Stimulated activated naive CD8-positive, alpha-beta T cell treated with anti-CD3 and anti-CD28 coated beads, Interleukin-15, Interleukin-2, amounts not matched to agents 100 U/mL and 50 U/mL, for 24 hours (primary cell): Measurements from ENCODE around the gene SLC35B2.
A peak's percentile ranks its signal among the peaks of the same experiment; 100 is the strongest.

Source experiments
- ATAC-seq: fragments of 150-1000 bp; cut with Tn5 transposase; one replicate; pipeline ENCODE4 v1.10.0; 2021
- DNase-seq: peaks from one replicate; pipeline ENCODE4 v3.0.0; 2021

Gene SLC35B2

DNA sequence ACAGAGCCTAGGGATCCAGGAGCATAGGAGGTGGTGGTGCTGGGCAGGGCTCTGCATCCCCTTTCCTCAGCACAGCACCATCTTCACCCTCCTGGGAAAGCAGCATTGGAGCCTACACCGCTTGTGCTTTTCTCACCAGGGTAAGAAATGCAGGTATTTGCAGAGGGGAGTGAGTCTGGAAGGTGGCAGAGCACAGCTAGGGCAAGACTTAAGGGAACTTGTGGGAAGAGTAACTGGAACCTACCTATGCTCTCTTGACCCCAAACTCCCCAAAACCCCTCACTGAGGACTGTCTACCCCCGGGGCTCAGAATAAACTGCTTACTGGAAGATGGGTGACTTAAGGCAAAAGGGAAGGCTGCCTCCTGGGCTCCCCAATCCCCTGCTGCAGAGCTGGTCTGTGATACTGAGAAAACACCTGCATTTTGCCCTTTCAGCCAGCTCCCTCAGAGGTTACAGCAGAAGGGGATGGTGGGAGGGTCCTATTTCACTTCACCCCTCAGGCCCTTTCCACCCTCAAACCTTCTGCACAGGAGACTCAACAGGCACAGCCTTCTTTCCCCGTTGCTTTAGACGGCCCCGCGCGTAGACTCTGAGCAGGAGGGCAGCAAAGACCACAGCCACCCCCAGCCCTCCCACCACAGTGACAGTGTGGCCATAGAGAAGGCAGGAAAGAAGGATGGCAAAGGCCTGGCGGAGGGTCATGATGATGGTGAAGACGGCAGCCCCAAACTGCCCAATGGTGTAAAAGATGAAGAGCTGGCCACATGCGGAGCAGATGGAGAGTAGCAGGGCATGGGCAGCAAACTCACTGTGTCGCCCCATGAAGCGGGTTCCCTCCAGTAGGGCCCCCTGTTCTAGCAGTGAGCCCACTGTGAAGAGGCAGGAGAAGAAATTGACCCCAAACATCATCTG lies 2.9 kb downstream of the SLC35B2 start:
- ATAC-seq (peak; percentile 1), DNase-seq (peak; percentile 49)

DNA sequence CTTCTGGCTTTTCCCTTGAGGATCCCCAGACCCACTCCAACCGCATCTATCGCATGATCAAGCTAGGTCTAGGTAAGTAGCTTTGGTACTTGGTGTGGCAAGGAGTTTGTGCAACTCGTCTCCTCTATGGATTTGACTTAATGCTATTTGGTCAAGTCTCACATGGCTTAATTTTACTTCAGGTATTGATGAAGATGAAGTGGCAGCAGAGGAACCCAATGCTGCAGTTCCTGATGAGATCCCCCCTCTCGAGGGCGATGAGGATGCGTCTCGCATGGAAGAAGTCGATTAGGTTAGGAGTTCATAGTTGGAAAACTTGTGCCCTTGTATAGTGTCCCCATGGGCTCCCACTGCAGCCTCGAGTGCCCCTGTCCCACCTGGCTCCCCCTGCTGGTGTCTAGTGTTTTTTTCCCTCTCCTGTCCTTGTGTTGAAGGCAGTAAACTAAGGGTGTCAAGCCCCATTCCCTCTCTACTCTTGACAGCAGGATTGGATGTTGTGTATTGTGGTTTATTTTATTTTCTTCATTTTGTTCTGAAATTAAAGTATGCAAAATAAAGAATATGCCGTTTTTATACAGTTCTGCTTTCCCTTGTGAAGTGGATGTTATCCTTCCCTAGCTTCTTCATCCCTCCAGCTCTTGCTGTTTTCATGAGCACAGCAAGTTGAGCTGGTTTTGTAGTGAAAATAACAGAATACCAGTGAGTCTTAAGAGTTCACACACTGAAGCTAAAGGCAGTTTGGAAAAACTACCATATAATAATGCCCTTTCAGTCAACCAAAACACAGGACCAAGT lies 3.8 kb downstream of the SLC35B2 start:
- DNase-seq (peak; percentile 78), ATAC-seq (no peak)

DNA sequence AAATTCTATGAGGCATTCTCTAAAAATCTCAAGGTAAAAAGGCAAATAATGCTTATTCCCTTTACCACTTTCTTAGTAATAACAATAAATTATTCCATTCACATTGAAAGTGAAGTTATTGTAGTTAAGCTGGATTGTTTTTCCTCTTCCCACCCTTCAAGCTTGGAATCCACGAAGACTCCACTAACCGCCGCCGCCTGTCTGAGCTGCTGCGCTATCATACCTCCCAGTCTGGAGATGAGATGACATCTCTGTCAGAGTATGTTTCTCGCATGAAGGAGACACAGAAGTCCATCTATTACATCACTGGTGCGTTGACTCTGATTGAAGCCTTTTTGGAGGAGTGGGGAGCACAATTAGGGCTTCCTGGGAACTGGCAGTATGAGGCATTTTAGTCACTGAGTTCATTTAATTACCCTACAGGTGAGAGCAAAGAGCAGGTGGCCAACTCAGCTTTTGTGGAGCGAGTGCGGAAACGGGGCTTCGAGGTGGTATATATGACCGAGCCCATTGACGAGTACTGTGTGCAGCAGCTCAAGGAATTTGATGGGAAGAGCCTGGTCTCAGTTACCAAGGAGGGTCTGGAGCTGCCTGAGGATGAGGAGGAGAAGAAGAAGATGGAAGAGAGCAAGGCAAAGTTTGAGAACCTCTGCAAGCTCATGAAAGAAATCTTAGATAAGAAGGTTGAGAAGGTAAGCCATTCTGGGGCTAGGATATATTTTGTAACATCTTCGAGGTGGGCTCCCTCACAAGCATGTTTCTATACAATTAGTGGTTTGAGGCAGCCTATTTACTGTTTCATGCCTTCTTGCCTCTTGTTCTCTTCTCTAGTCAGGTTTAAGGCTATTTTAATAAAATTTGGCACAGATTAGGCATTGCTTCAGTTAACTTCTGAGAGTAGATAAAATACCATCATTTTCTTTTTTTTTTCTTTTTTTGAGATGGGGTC lies 5.5 kb downstream of the SLC35B2 start:
- DNase-seq = no peak
- ATAC-seq = no peak

GRCh38 chr6:44250718-44251123 lies 6.6 kb downstream of the SLC35B2 start:
- DNase-seq = no peak

DNA sequence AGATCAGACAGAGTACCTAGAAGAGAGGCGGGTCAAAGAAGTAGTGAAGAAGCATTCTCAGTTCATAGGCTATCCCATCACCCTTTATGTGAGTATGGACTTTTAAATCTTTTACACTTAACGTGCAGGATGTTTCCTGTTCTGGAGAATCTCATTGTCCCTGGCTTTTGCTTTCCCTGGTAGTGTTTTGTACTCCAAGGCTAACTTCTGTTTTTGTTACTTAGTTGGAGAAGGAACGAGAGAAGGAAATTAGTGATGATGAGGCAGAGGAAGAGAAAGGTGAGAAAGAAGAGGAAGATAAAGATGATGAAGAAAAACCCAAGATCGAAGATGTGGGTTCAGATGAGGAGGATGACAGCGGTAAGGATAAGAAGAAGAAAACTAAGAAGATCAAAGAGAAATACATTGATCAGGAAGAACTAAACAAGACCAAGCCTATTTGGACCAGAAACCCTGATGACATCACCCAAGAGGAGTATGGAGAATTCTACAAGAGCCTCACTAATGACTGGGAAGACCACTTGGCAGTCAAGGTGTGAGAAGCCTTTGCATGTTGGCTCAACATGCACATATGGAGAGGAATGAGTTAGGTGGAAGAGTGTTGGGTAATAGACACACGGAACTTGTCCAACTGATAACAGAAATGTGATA lies 7.1 kb downstream of the SLC35B2 start:
- DNase-seq = no peak
- ATAC-seq = no peak

More at GRCh38 chr6:44250718-44251123, 6.6 kb downstream of the SLC35B2 start:
- ATAC-seq = no peak

DNA sequence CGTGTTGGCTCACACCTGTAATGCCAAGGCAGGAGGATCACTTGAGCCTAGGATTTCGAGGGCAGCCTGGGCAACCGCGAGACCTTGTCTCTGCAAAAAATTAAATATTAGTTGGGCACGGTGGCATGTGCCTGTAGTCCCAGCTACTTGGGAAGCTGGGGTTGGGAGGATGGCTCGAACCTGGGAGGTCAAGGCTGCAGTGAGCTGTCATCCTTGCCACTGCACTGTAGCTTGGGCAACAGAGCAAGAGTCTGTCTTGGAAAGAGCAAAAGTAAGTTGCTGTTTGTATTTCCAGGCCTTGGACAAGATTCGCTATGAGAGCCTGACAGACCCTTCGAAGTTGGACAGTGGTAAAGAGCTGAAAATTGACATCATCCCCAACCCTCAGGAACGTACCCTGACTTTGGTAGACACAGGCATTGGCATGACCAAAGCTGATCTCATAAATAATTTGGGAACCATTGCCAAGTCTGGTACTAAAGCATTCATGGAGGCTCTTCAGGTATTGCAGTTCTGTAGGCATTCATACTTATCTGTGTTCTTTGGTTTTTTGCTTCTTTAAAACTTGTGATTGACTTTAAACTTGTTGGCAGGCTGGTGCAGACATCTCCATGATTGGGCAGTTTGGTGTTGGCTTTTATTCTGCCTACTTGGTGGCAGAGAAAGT lies 8.1 kb downstream of the SLC35B2 start:
- ATAC-seq (no peak), DNase-seq (no peak)

DNA sequence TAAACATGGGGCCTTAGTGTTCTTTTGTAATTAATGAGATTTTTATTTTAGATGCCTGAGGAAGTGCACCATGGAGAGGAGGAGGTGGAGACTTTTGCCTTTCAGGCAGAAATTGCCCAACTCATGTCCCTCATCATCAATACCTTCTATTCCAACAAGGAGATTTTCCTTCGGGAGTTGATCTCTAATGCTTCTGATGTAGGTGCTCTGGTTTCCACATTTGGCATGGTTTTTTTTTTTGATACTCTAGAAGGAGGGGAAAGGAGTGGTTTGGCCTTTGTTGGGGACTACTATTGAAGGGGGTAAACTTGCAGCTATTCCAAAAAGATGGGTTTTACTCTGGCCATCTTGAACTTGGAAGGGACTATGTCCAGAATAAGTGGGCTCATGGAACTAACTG lies 8.7 kb downstream of the SLC35B2 start:
- DNase-seq (no peak), ATAC-seq (no peak)

- ATAC-seq (peak; percentile 54), DNase-seq (peak; percentile 88)
Observed at GRCh38 chr6:44247338-44248302, 9.7 kb downstream of the SLC35B2 start.

GRCh38 chr6:44246663-44247337 lies 10.5 kb downstream of the SLC35B2 start, which contains the start of gene HSP90AB1:
TSS of gene HSP90AB1 (plus strand) at chr6:44247101. CDS start at chr6:44248630, 1,529 bp downstream.
- ATAC-seq = peak; percentile 77
- peak; percentile 95 for DNase-seq

DNA sequence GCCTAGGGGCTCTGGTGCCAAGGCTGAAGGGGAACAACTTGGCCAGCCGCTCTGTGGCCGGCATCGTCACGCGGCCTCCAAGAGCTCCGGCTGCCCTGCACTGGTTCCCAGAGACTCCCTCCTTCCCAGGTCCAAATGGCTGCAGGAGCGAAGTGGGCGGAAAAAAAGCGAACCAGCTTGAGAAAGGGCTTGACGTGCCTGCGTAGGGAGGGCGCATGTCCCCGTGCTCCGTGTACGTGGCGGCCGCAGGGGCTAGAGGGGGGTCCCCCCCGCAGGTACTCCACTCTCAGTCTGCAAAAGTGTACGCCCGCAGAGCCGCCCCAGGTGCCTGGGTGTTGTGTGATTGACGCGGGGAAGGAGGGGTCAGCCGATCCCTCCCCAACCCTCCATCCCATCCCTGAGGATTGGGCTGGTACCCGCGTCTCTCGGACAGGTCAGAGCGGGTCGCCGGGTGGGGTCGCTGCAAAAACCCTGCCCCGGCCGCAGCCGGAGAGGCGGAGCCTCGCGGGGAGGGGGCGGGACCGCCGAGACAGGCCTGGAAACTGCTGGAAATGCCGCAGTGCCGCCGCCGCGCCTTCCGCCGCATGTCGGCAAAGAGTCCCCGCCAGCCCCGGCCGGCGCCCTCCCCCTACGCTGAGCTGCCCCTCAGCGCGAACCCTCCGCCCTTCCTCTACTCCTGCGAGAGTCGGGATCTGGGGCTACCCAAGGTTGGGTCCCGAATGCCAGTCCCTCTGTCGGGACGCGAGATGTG lies 11.2 kb downstream of the SLC35B2 start:
- peak; percentile 65 for ATAC-seq
- DNase-seq = peak; percentile 93

DNA sequence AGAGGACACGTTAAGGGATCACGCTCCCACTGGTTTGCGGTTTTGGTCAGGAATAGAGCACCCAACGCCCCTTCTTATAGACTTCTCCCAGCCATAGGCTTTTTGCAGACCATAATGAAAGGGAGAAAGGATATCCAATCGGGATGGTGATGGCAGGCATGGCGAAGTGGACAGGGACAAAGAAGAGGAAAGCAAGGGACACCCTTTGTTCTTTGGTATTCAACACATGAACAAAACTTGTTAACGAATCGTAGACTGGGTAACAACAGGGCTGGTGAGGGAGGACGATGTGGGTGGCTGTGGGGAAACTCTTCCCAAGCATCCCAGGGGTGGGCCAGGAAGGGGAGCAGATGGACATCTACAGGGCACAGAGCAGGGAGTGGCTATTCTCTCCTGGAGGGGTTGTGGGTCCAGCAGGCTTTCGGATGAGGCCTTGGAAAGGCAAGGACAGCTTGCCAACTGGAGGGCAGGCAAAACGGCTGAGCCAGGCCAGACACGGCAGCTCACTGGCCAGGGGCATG lies 11.9 kb downstream of the SLC35B2 start:
- ATAC-seq = no peak
- DNase-seq = no peak

DNA sequence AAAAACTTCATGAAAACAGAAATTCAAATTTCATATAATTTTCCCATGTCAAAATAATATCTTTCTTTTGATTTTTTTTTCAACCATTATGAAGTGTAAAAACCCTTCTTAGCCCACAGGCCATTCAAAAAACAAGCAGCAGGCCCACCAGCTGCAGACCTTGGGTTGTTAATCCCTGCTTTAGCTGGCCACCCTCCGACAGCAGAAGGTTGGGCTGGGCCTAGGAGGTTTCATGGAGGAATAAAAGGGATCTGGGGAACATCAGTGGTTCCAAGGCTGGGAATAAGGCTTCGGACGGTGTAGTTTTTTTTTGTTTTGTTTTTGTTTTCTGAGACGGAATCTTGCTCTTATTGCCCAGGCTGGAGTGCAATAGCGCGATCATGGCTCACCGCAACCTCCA lies 14.0 kb downstream of the SLC35B2 start:
- ATAC-seq = no peak
- DNase-seq = no peak

DNA sequence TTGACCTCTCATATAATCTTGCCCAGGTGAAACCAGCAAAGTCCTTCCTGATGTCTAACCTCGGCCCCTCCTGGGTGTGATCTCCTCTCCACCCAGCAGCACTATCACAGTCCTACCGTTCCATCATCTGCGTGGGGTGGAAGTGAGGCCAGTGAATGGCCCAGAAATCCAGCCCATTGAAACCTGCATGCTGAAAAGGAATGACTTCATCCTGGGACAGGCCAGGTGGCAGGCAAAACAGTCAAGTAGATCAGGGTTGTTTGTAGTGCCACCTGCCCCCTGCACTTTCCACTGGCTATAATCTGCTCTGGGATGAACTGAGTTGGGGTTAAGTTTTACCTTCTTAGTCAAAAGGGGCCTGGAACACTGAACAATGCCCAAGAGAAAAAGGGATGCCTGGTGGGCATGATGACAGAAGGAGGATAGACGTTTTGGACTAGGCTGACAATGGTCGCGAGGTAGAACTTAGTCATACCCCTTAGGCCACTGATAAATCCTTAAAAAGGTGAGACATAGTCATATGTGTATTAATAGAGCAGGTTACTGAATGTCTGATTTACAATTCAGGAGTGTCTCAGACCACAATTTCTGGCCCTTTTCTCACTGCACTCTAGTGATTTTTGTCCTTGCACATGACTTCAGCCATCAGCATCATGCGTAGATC lies 18.5 kb downstream of the SLC35B2 start:
- ATAC-seq = no peak
- no peak for DNase-seq

GRCh38 chr6:44237813-44238433 lies 19.4 kb downstream of the SLC35B2 start:
- DNase-seq = peak; percentile 83
- ATAC-seq = peak; percentile 81

GRCh38 chr6:44237021-44237812 lies 20.1 kb downstream of the SLC35B2 start:
- ATAC-seq (peak; percentile 84), DNase-seq (peak; percentile 74)

- ATAC-seq (no peak), DNase-seq (no peak)
Observed at GRCh38 chr6:44235891-44236516, 21.3 kb downstream of the SLC35B2 start.
